ENCODE data around the gene SEPTIN12.

The SEPTIN12 gene

GRCh38 chr16:4750896-4751295, 37.2 kb downstream of the SEPTIN12 start:
- TF ChIP-seq POLR2AphosphoS5 (IDR thresholded peaks at IDR 0.05; ENCODE audit: low read depth, low read length) (no peak), TAF1 (IDR thresholded peaks at IDR 0.05; ENCODE audit: borderline replicate concordance, insufficient read depth, low read length) (no peak), FOXP2 (optimal IDR thresholded peaks at IDR 0.05; ENCODE audit: borderline replicate concordance, extremely low read depth, extremely low read length, insufficient read depth) (no peak), SIN3A (IDR thresholded peaks at IDR 0.05; ENCODE audit: borderline replicate concordance, insufficient read depth, low read length) (no peak)
- TF ChIP-seq, protein P1, sequence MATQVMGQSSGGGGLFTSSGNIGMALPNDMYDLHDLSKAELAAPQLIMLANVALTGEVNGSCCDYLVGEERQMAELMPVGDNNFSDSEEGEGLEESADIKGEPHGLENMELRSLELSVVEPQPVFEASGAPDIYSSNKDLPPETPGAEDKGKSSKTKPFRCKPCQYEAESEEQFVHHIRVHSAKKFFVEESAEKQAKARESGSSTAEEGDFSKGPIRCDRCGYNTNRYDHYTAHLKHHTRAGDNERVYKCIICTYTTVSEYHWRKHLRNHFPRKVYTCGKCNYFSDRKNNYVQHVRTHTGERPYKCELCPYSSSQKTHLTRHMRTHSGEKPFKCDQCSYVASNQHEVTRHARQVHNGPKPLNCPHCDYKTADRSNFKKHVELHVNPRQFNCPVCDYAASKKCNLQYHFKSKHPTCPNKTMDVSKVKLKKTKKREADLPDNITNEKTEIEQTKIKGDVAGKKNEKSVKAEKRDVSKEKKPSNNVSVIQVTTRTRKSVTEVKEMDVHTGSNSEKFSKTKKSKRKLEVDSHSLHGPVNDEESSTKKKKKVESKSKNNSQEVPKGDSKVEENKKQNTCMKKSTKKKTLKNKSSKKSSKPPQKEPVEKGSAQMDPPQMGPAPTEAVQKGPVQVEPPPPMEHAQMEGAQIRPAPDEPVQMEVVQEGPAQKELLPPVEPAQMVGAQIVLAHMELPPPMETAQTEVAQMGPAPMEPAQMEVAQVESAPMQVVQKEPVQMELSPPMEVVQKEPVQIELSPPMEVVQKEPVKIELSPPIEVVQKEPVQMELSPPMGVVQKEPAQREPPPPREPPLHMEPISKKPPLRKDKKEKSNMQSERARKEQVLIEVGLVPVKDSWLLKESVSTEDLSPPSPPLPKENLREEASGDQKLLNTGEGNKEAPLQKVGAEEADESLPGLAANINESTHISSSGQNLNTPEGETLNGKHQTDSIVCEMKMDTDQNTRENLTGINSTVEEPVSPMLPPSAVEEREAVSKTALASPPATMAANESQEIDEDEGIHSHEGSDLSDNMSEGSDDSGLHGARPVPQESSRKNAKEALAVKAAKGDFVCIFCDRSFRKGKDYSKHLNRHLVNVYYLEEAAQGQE (IDR thresholded peaks at IDR 0.05; ENCODE audit: insufficient read depth in 1 of 2, low read depth in 2 of 2, low read length in 2 of 2), result no peak

GRCh38 chr16:4749700-4750257, 38.4 kb downstream of the SEPTIN12 start:
- TF ChIP-seq SIN3A (IDR thresholded peaks at IDR 0.05; ENCODE audit: borderline replicate concordance, insufficient read depth, low read length) (no peak), FOXP2 (optimal IDR thresholded peaks at IDR 0.05; ENCODE audit: borderline replicate concordance, extremely low read depth, extremely low read length, insufficient read depth) (no peak), POLR2AphosphoS5 (IDR thresholded peaks at IDR 0.05; ENCODE audit: low read depth, low read length) (no peak), TAF1 (IDR thresholded peaks at IDR 0.05; ENCODE audit: borderline replicate concordance, insufficient read depth, low read length) (no peak)
- TF ChIP-seq, protein P1 (IDR thresholded peaks at IDR 0.05; ENCODE audit: insufficient read depth in 1 of 2, low read depth in 2 of 2, low read length in 2 of 2), result no peak

DNA sequence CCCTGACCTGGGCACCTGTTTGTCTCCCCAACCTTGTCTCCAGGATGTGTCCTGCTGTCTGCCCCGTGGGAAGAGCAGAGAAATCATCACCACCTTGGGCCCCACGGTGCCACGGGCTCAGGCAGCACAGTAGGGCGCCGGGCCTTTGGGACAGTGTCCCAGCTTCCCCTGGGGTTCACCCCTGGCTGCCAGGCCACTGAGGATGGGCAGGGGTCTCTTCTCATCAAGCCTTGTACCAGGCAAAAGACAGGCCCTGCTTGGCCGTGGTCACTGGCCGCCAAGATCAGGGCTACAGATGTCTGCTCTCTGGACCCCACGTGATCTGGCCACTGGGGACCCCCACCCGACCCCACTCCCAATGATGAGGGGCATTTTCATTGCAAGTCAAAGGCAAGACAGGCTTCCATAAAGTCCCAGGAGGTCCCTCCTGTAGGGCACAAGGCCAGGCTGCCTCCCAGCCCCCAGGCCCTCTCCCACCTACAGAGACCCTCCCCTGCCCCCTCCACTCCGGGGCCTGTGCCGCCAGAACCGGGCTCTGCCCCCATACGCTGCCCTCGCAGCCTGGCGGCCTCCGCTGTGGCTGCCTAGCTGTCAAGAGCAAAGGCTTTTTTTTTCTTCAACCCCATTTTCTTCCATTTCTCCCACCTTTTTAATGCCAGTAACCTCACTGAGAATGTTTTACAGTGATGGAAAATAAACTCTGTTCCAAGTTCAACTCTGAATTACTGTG, 39.3 kb downstream of the SEPTIN12 start:
- TF ChIP-seq SIN3A (IDR thresholded peaks at IDR 0.05; ENCODE audit: borderline replicate concordance, insufficient read depth, low read length) (no peak), TAF1 (IDR thresholded peaks at IDR 0.05; ENCODE audit: borderline replicate concordance, insufficient read depth, low read length) (no peak), POLR2AphosphoS5 (IDR thresholded peaks at IDR 0.05; ENCODE audit: low read depth, low read length) (no peak), FOXP2 (optimal IDR thresholded peaks at IDR 0.05; ENCODE audit: borderline replicate concordance, extremely low read depth, extremely low read length, insufficient read depth) (no peak)
- TF ChIP-seq, protein P1 (IDR thresholded peaks at IDR 0.05; ENCODE audit: insufficient read depth in 1 of 2, low read depth in 2 of 2, low read length in 2 of 2), result no peak

DNA sequence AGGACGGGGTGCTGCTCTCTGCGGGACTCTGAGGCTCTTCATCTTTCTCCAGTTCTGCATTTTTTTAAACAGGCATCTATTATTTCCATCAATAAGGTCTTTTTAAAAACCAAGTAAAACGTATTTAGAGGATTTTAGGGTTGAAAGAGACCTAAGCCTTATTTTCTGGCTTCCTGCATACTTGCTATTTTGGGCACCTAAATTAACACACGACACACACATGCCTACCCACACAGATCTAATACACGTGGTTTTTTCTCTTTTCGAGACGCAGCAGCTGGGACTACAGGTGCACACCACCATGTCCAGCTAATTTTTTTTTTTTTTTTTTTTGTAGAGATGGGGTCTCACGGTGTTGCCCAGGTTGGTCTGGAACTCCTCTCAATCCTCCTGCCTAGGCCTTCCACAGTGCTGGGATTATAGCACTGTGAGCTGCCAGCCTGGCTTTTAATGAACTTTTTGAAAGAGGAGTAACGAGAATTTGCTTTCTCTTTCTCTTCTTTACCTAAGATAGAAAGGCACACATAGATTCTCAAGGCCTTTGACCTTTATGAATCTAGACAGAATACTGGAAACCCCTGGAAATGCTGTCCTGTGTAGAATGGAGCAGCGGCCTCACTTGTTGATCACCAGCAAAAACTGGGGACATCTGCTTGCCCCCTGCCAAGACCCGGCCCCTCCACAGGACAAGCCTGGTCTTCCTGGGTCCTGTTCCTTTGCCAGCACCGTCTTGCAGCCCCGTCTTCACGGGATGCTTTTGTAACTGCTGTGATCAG, 40.1 kb downstream of the SEPTIN12 start:
- no peak for TF ChIP-seq POLR2AphosphoS5 (IDR thresholded peaks at IDR 0.05; ENCODE audit: low read depth, low read length)
- TF ChIP-seq, protein P1 (IDR thresholded peaks at IDR 0.05; ENCODE audit: insufficient read depth in 1 of 2, low read depth in 2 of 2, low read length in 2 of 2), result no peak
- TF ChIP-seq FOXP2 (optimal IDR thresholded peaks at IDR 0.05; ENCODE audit: borderline replicate concordance, extremely low read depth, extremely low read length, insufficient read depth), result no peak
- TF ChIP-seq TAF1 (IDR thresholded peaks at IDR 0.05; ENCODE audit: borderline replicate concordance, insufficient read depth, low read length), result no peak
- TF ChIP-seq SIN3A (IDR thresholded peaks at IDR 0.05; ENCODE audit: borderline replicate concordance, insufficient read depth, low read length), result no peak
